ENCODE measurements around the gene FNDC3B.

The FNDC3B gene

DNA sequence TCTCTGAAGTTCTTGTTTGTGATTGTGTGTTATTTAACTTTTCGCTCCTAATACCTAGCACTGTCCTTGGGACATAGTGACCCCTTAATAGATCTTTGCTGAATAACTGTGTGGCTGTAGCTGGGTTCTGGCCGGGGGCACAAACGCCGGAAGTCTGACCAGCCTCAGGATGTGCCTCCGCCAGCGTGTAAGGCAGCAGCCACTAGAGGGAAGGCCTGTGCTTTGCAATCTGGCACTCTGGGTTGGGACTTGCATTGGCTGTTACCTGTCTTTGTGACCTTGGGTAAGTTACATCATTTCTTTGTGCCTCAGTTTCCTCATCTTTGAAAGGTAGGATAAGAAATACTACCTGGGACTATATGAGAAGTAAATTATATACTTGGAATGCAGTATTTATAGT, 250.2 kb downstream of the FNDC3B start:
- DNase-seq (ENCODE audit: insufficient read length, low spot score) (no peak), FAIRE-seq (no peak)

GRCh38 chr3:172290457-172290856, 251.1 kb downstream of the FNDC3B start:
- DNase-seq (ENCODE audit: insufficient read length, low spot score) (no peak), FAIRE-seq (no peak)
- TF ChIP-seq, protein P1, sequence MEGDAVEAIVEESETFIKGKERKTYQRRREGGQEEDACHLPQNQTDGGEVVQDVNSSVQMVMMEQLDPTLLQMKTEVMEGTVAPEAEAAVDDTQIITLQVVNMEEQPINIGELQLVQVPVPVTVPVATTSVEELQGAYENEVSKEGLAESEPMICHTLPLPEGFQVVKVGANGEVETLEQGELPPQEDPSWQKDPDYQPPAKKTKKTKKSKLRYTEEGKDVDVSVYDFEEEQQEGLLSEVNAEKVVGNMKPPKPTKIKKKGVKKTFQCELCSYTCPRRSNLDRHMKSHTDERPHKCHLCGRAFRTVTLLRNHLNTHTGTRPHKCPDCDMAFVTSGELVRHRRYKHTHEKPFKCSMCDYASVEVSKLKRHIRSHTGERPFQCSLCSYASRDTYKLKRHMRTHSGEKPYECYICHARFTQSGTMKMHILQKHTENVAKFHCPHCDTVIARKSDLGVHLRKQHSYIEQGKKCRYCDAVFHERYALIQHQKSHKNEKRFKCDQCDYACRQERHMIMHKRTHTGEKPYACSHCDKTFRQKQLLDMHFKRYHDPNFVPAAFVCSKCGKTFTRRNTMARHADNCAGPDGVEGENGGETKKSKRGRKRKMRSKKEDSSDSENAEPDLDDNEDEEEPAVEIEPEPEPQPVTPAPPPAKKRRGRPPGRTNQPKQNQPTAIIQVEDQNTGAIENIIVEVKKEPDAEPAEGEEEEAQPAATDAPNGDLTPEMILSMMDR (IDR thresholded peaks at IDR 0.05; ENCODE audit: insufficient read depth, missing control alignments) = no peak

More for the DNA sequence above, 250.2 kb downstream of the FNDC3B start:
- TF ChIP-seq, protein P1 (IDR thresholded peaks at IDR 0.05; ENCODE audit: insufficient read depth, missing control alignments) = no peak

GRCh38 chr3:172291650-172292049, 252.3 kb downstream of the FNDC3B start:
- no peak for DNase-seq (ENCODE audit: insufficient read length, low spot score)
- TF ChIP-seq, protein P1 (IDR thresholded peaks at IDR 0.05; ENCODE audit: insufficient read depth, missing control alignments) = no peak
- no peak for FAIRE-seq

DNA sequence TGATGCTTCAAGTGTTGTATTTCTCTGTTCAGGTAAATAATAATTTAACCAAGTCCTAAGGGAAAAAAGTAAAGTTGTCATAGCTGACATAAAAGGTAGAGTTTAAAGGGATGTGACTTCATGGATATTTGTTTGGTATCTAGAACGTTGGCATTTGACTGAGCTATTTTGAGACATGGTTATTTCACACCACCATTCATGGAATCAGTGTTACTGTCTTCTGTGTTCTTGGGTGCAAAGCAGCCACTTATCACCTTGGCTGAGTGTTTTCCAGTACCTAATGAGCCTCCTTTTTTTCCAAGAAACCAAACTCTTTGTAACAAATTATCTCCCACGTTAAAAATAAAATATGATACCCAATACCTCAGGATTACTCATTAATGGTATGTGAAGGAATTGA, 253.0 kb downstream of the FNDC3B start:
- DNase-seq (ENCODE audit: insufficient read length, low spot score) (no peak), FAIRE-seq (no peak)
- TF ChIP-seq, protein P1 (IDR thresholded peaks at IDR 0.05; ENCODE audit: insufficient read depth, missing control alignments) = no peak

DNA sequence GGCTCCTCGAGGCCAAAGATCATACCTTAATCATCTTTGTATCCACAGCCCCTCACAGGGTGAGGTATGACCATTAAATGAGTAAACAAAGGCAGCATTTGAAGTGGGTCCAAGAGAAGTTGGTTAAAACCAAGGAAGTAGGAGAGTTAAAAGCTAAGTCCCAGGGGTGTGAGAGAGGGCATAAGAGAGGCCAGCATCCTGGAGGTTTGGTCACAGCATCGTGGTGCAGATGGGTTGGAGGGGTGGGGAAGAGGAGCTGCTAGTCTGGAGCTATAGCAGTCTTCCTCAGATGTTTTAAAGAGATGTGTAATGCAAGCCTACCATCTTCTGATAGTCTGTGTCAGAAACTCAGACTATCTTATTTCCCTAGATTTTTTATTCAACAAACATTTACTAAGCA, 253.7 kb downstream of the FNDC3B start:
- TF ChIP-seq, protein P1 (IDR thresholded peaks at IDR 0.05; ENCODE audit: insufficient read depth, missing control alignments) = no peak
- FAIRE-seq (no peak), DNase-seq (ENCODE audit: insufficient read length, low spot score) (no peak)

GRCh38 chr3:172294223-172294806, 254.9 kb downstream of the FNDC3B start:
- DNase-seq (ENCODE audit: insufficient read length, low spot score) (no peak), FAIRE-seq (no peak)
- TF ChIP-seq, protein P1 (IDR thresholded peaks at IDR 0.05; ENCODE audit: insufficient read depth, missing control alignments) = no peak

- TF ChIP-seq, protein P1 (IDR thresholded peaks at IDR 0.05; ENCODE audit: insufficient read depth, missing control alignments) = no peak
- no peak for FAIRE-seq
Observed at GRCh38 chr3:172296248-172296974, 257.0 kb downstream of the FNDC3B start.

More at GRCh38 chr3:172296248-172296974, 257.0 kb downstream of the FNDC3B start:
- no peak for DNase-seq (ENCODE audit: insufficient read length, low spot score)
